Activated CD8-positive, alpha-beta T cell treated with anti-CD3 and anti-CD28 coated beads for 36 hours (primary cell): ENCODE results near the gene TRIM68. TPM values are rescaled to one million over a fixed set of nuclear protein-coding genes. Genes with fewer than 3 reads are reported as not detected.

Experiments
- ATAC-seq: fragments of 200-7000 bp; cut with Tn5 transposase; one replicate; pipeline ENCODE4 v1.10.0; 2021; ENCODE audit warnings: mild to moderate bottlenecking, moderate library complexity
- CTCF ChIA-PET: fragments of 350-600 bp; sonication (Branson Sonifier 250); formaldehyde crosslinking; loops from one replicate; lab custom pipeline; 2021; ENCODE audit warnings: antibody characterized with exemption; lab: Charles Lee
- POLR2A ChIA-PET: fragments of 350-600 bp; sonication (Branson Sonifier 250); formaldehyde crosslinking; loops from one replicate; lab custom pipeline; 2021; ENCODE audit warnings: antibody characterized with exemption; lab: Charles Lee
- DNase-seq: peaks from one replicate; pipeline ENCODE4 v3.0.0-alpha.2; 2020
- H3K27ac Mint-ChIP-seq: one replicate; pipeline ENCODE4 v1.8.0; 2021; ENCODE audit warnings: mild to moderate bottlenecking, mixed read lengths
- H3K27me3 Mint-ChIP-seq: one replicate; pipeline ENCODE4 v1.8.0; 2021; ENCODE audit warnings: mixed read lengths
- H3K36me3 Mint-ChIP-seq: one replicate; pipeline ENCODE4 v1.8.0; 2021; ENCODE audit warnings: low read depth, mixed read lengths
- H3K4me1 Mint-ChIP-seq: one replicate; pipeline ENCODE4 v1.8.0; 2021; ENCODE audit warnings: low read depth, mixed read lengths
- H3K4me3 Mint-ChIP-seq: one replicate; pipeline ENCODE4 v1.8.0; 2021; ENCODE audit warnings: mild to moderate bottlenecking, moderate library complexity, mixed read lengths
- H3K9me3 Mint-ChIP-seq: one replicate; pipeline ENCODE4 v1.8.0; 2021; ENCODE audit warnings: mixed read lengths
- intact Hi-C: fragments of 100-400 bp; cut with micrococcal nuclease; formaldehyde crosslinking; loops from one replicate; pipeline ENCODE4 v1.10.0; 2022
- total RNA-seq, 2 experiments: library from RNA; stranded (reverse); gene quantifications; one replicate each; pipeline ENCODE4 v1.2.3, GENCODE V29; 2021
- TF ChIP-seq, protein P1 (sequence below): fragments of 200-600 bp; IDR thresholded peaks from one replicate; pipeline ENCODE4 v1.8.0; 2022; ENCODE audit warnings: antibody characterized with exemption, mild to moderate bottlenecking

The TRIM68 gene
- total RNA-seq, 2 experiments from 2014 or later: 10.2 to 11.4 TPM

- Mint-ChIP-seq H3K27me3 (peaks cover 18% of the 10 kb centered on the region), H3K4me3 (no peak overlapping the region), H3K4me1 (peaks cover 4% of the 10 kb centered on the region), H3K9me3 (no peaks in the 10 kb centered on the region), H3K36me3 (no peaks in the 10 kb centered on the region), H3K27ac (no peak overlapping the region)
- TF ChIP-seq, protein P1, sequence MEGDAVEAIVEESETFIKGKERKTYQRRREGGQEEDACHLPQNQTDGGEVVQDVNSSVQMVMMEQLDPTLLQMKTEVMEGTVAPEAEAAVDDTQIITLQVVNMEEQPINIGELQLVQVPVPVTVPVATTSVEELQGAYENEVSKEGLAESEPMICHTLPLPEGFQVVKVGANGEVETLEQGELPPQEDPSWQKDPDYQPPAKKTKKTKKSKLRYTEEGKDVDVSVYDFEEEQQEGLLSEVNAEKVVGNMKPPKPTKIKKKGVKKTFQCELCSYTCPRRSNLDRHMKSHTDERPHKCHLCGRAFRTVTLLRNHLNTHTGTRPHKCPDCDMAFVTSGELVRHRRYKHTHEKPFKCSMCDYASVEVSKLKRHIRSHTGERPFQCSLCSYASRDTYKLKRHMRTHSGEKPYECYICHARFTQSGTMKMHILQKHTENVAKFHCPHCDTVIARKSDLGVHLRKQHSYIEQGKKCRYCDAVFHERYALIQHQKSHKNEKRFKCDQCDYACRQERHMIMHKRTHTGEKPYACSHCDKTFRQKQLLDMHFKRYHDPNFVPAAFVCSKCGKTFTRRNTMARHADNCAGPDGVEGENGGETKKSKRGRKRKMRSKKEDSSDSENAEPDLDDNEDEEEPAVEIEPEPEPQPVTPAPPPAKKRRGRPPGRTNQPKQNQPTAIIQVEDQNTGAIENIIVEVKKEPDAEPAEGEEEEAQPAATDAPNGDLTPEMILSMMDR: no peak
- CTCF ChIA-PET: no interaction called here
- intact Hi-C loops: no loop called here
- POLR2A ChIA-PET: no interaction called here
- ATAC-seq (no peak), DNase-seq (no peak)
Measured at GRCh38 chr11:4577761-4578160, 30.3 kb downstream of the TRIM68 start.

GRCh38 chr11:4576880-4577279, 31.2 kb downstream of the TRIM68 start:
- Mint-ChIP-seq H3K36me3 (no peaks in the 10 kb centered on the region), H3K27ac (no peak overlapping the region), H3K4me3 (no peak overlapping the region), H3K4me1 (peaks cover 4% of the 10 kb centered on the region), H3K27me3 (peaks cover 18% of the 10 kb centered on the region), H3K9me3 (no peaks in the 10 kb centered on the region)
- ATAC-seq: no peak
- CTCF ChIA-PET: interaction anchor here (1.4 kb wide), 1 partner anchor 390 kb away, joined by 3 read pairs; no protein-coding TSS in a partner anchor
- intact Hi-C loops: no loop called here
- no peak for DNase-seq
- POLR2A ChIA-PET: no interaction called here
- TF ChIP-seq, protein P1: no peak

DNA sequence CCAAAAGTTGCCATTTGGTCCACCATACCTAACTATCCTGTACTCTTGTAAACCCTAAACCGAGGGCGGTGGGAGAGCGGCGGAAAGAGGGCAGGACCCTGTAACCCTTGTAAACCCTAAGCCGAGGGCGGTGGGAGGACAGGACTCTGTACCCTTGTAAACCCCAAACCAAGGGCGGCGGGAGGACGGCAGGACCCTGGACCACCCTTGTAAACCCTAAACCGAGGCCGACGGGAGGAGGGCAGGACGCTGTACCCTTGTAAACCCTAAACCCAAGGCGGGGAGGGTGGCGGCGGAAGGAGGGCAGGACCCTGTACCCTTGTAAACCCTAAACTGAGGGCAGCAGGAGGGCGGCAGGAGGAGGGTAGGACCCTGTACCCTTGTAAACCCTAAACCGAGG, 39.0 kb downstream of the TRIM68 start:
- peaks cover 11% of the 10 kb centered on the region for H3K27me3 Mint-ChIP-seq
- no peak overlapping the region for H3K27ac Mint-ChIP-seq
- no peak overlapping the region for H3K4me3 Mint-ChIP-seq
- POLR2A ChIA-PET: no interaction called here
- TF ChIP-seq, protein P1: no peak
- peaks cover 4% of the 10 kb centered on the region for H3K9me3 Mint-ChIP-seq
- DNase-seq (no peak), ATAC-seq (no peak)
- intact Hi-C loops: no loop called here
- H3K4me1 Mint-ChIP-seq: no peaks in the 10 kb centered on the region
- CTCF ChIA-PET: no interaction called here
- no peaks in the 10 kb centered on the region for H3K36me3 Mint-ChIP-seq

GRCh38 chr11:4565371-4565770, 42.7 kb downstream of the TRIM68 start:
- H3K36me3 Mint-ChIP-seq: no peaks in the 10 kb centered on the region
- TF ChIP-seq, protein P1: no peak
- H3K27me3 Mint-ChIP-seq: peaks cover 25% of the 10 kb centered on the region
- ATAC-seq (no peak), DNase-seq (no peak)
- no peaks in the 10 kb centered on the region for H3K4me1 Mint-ChIP-seq
- intact Hi-C loops: no loop called here
- peaks cover 7% of the 10 kb centered on the region for H3K9me3 Mint-ChIP-seq
- CTCF ChIA-PET: interaction anchor here (1.2 kb wide), 1 partner anchor 26 kb away, joined by 4 read pairs; no protein-coding TSS in a partner anchor
- H3K27ac Mint-ChIP-seq: no peak overlapping the region
- POLR2A ChIA-PET: no interaction called here
- H3K4me3 Mint-ChIP-seq: no peak overlapping the region

DNA sequence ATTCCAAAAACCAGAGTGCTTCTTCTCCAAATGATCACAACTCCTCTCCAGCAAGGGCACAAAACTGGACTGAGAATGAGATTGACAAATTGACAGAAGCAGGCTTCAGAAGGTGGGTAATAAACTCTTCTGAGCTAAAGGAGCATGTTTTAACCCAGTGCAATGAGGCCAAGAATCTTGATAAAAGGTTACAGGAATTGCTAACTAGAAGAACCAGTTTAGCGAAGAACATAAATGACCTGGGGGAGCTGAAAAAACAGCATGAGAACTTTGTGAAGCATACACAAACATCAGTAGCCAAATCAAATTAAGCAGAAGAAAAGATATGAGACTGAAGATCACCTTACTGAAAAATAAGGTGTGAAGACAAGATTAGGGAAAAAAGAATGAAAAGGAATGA, 47.6 kb downstream of the TRIM68 start:
- ATAC-seq (no peak), DNase-seq (no peak)
- no peak overlapping the region for H3K27ac Mint-ChIP-seq
- ChIA-PET CTCF (interaction anchor here (1.3 kb wide), 1 partner anchor 9 kb away, joined by 3 read pairs; no protein-coding TSS in a partner anchor), POLR2A (no interaction called here)
- peaks cover 7% of the 10 kb centered on the region for H3K9me3 Mint-ChIP-seq
- TF ChIP-seq, protein P1: no peak
- peaks cover 28% of the 10 kb centered on the region for H3K27me3 Mint-ChIP-seq
- H3K4me1 Mint-ChIP-seq: no peaks in the 10 kb centered on the region
- no peak overlapping the region for H3K4me3 Mint-ChIP-seq
- H3K36me3 Mint-ChIP-seq: no peaks in the 10 kb centered on the region
- intact Hi-C loops: no loop called here
